T-cell (primary cell): ENCODE data around the gene CNGB1. TPM values are rescaled to one million over a fixed set of nuclear protein-coding genes. Genes with fewer than 3 reads are reported as not detected.
"Not testable (repeated sequence)": the region's sequence is repeated elsewhere in the genome, so short reads cannot be mapped to it uniquely, and the experiment has no call there.

Experiments used
- ATAC-seq, 4 experiments: fragments of 200-7000 bp in 3 of 4; fragments of 150-1000 bp in 1 of 4; cut with Tn5 transposase; replicated peaks in 1 of 4; 1 replicate in 3 of 4; 2 replicates in 1 of 4; pipeline ENCODE4 v1.10.0; 2021; ENCODE audit warnings: moderate library complexity in 3 of 4, mild to moderate bottlenecking in 2 of 4, moderate number of reproducible peaks in 1 of 4
- CTCF ChIA-PET, 2 donors: fragments of 300-600 bp; sonication (Branson Sonifier 250); formaldehyde crosslinking; loops; one replicate each; lab custom pipeline; 2022; ENCODE audit warnings: antibody characterized with exemption in 2 of 2; lab: Charles Lee
- POLR2A ChIA-PET, 2 donors: fragments of 300-600 bp; sonication (Branson Sonifier 250); formaldehyde crosslinking; loops; one replicate each; lab custom pipeline; 2022; ENCODE audit warnings: antibody characterized with exemption in 2 of 2; lab: Charles Lee
- DNase-seq, 35 experiments: peaks; one replicate each; pipeline versions ENCODE4 v3.0.0 to v3.0.0-alpha.2; 2013 to 2023
- H3K27ac ChIP-seq: one replicate; pipeline ENCODE4 v1.5.1; 2013; ENCODE audit warnings: low read length
- H3K27me3 ChIP-seq, 2 experiments: replicated peaks in 1 of 2; 1 replicate in 1 of 2; 2 replicates in 1 of 2; pipeline versions ENCODE4 v1.6.1 to v1.7.0; 2013; ENCODE audit warnings: low read length in 1 of 2, mixed read lengths in 1 of 2; ENCODE audit not compliant: control insufficient read depth in 2 of 2, insufficient read depth in 2 of 2; ENCODE audit errors: extremely low read depth in 1 of 2
- H3K36me3 ChIP-seq, 2 donors: 1 replicate in 1 of 2; 2 replicates in 1 of 2; pipeline versions ENCODE4 v1.6.1 to v1.7.0; 2013; ENCODE audit warnings: low read length in 1 of 2; ENCODE audit not compliant: control insufficient read depth in 2 of 2, insufficient read depth in 1 of 2; ENCODE audit errors: extremely low read depth in 1 of 2
- H3K4me1 ChIP-seq, 2 experiments: 1 replicate in 1 of 2; 2 replicates in 1 of 2; pipeline versions ENCODE4 v1.6.1 to v1.7.0; 2013; ENCODE audit warnings: low read length in 2 of 2, mixed read lengths in 1 of 2; ENCODE audit not compliant: insufficient read depth in 2 of 2, control insufficient read depth in 1 of 2; ENCODE audit errors: extremely low read depth in 1 of 2
- H3K4me3 ChIP-seq, 2 donors: 1 replicate in 1 of 2; 2 replicates in 1 of 2; pipeline versions ENCODE4 v1.5.1 to v1.7.0; 2013; ENCODE audit warnings: mild to moderate bottlenecking in 2 of 2, low read length in 1 of 2, moderate library complexity in 1 of 2; ENCODE audit not compliant: control insufficient read depth in 1 of 2; ENCODE audit errors: extremely low read depth in 1 of 2
- H3K9me3 ChIP-seq: 2 replicates; pipeline ENCODE4 v1.7.0; 2013
- H3K27ac Mint-ChIP-seq, 2 donors: one replicate each; pipeline ENCODE4 v1.8.0; 2020 to 2021; ENCODE audit warnings: mild to moderate bottlenecking in 2 of 2, mixed read lengths in 2 of 2
- H3K27me3 Mint-ChIP-seq, 2 donors: one replicate each; pipeline ENCODE4 v1.8.0; 2021 to 2022; ENCODE audit warnings: mixed read lengths in 2 of 2
- H3K36me3 Mint-ChIP-seq: one replicate; pipeline ENCODE4 v1.8.0; 2021; ENCODE audit warnings: mixed read lengths
- H3K4me1 Mint-ChIP-seq, 3 donors: one replicate each; pipeline ENCODE4 v1.8.0; 2020 to 2022; ENCODE audit warnings: mixed read lengths in 3 of 3, mild to moderate bottlenecking in 1 of 3
- H3K4me3 Mint-ChIP-seq, 3 donors: one replicate each; pipeline ENCODE4 v1.8.0; 2020 to 2022; ENCODE audit warnings: mild to moderate bottlenecking in 3 of 3, mixed read lengths in 3 of 3, moderate library complexity in 3 of 3
- H3K9me3 Mint-ChIP-seq, 3 donors: one replicate each; pipeline ENCODE4 v1.8.0; 2020 to 2022; ENCODE audit warnings: mixed read lengths in 3 of 3
- WGBS: methylation state at CpG from one replicate; pipeline ENCODE4 v1.1.5; 2013; ENCODE audit warnings: missing lambda C conversion rate; ENCODE audit not compliant: insufficient coverage; 5-methylcytosine and 5-hydroxymethylcytosine counted together
- total RNA-seq, 35 experiments: library from RNA in 6 of 35; stranded (reverse) in 6 of 35; fragments of 120-200 nt in 1 of 35; gene quantifications; one replicate each; pipeline versions ENCODE4 v1.2.1 to v1.2.4 and lab custom pipeline; 2013 to 2026

Gene CNGB1
- total RNA-seq, 5 donors from 2014 or later (not counting 1 experiment from before 2014, with no cell fraction given): not detected

DNA sequence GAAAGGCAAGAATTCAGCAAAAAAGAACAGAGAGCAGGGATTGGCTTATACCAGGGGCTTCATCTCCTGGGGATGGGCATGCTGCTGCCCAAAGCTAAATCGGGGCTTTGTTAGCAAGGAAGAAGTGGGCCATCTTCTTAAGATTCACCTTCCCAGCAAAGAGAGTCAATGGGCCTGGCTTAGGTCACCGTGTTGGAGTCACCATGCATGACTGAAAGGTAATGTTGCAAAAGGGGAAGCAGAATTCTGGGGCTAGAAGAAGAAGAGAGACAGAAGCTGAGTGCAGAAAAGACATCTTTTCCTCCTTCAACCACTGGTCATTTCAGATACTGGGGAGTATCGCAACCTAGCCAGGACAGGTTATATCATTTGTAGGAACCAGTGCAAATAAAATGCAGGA, 92.3 kb downstream of the CNGB1 start:
- no peak overlapping the region for H3K4me3 Mint-ChIP-seq
- H3K27ac Mint-ChIP-seq: no peak overlapping the region
- ChIA-PET CTCF (no interaction called here), POLR2A (no interaction called here)
- H3K4me1 Mint-ChIP-seq: no peaks in the 10 kb centered on the region
- Histone ChIP-seq H3K4me3 (no peak overlapping the region), H3K9me3 (no peaks in the 10 kb centered on the region), H3K27ac (no peak overlapping the region), H3K36me3 (no peaks in the 10 kb centered on the region), H3K4me1 (no peaks in the 10 kb centered on the region), H3K27me3 (peaks cover 7 to 25% of the 10 kb centered on the region in 2 experiments)
- no peaks in the 10 kb centered on the region for H3K9me3 Mint-ChIP-seq
- peaks cover 21% of the 10 kb centered on the region in 2 donors for H3K27me3 Mint-ChIP-seq
- DNase-seq (no peak), ATAC-seq (no peak)
- no CpG with 5 or more reads among the region's 3 CpGs for WGBS
- H3K36me3 Mint-ChIP-seq: no peaks in the 10 kb centered on the region

DNA sequence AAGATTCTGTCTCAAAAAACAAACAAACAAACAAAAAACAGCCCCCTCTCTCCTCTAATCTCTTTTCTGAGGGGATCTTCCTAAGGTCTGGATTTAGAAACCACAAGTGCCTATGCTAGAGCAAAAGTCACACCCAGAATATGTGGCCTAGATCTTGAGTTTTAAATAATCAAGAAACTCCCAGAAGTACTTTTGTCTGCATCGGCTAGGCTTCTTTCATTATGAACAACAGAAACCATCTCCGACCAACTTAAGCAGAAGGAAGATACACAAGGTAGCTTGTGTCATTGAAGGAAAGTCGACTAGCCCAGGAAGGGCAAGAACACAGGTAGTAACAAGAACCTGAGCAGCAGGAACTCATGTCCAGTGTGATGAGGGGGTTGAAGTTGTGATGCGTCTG, 94.7 kb downstream of the CNGB1 start:
- WGBS: no CpG with 5 or more reads among the region's 4 CpGs
- Mint-ChIP-seq H3K27me3 (peaks cover 6 to 11% of the 10 kb centered on the region in 2 donors), H3K4me3 (no peak overlapping the region), H3K4me1 (no peaks in the 10 kb centered on the region), H3K9me3 (no peaks in the 10 kb centered on the region), H3K27ac (no peak overlapping the region), H3K36me3 (no peaks in the 10 kb centered on the region)
- H3K4me3 ChIP-seq: no peak overlapping the region
- no peak for ATAC-seq
- ChIA-PET POLR2A (no interaction called here), CTCF (interaction anchor here in 1 of 2 donors (0.7 kb wide), 2 partner anchors 135 to 453 kb away, joined by 3 to 4 read pairs; no protein-coding TSS in a partner anchor)
- peaks cover 0 to 32% of the 10 kb centered on the region in 2 experiments for H3K27me3 ChIP-seq
- no peaks in the 10 kb centered on the region for H3K36me3 ChIP-seq
- no peaks in the 10 kb centered on the region for H3K9me3 ChIP-seq
- no peaks in the 10 kb centered on the region for H3K4me1 ChIP-seq
- no peak for DNase-seq
- no peak overlapping the region for H3K27ac ChIP-seq

- WGBS: 86% methylated on average over 1 of the region's 5 CpGs
- no peaks in the 10 kb centered on the region for H3K9me3 ChIP-seq
- H3K27me3 ChIP-seq: peaks cover 0 to 32% of the 10 kb centered on the region in 2 experiments
- H3K4me1 ChIP-seq: no peaks in the 10 kb centered on the region
- H3K36me3 ChIP-seq: no peaks in the 10 kb centered on the region
- Mint-ChIP-seq H3K27ac (no peak overlapping the region), H3K27me3 (peaks cover 6 to 8% of the 10 kb centered on the region in 2 donors), H3K4me1 (no peaks in the 10 kb centered on the region), H3K4me3 (no peak overlapping the region), H3K9me3 (no peaks in the 10 kb centered on the region), H3K36me3 (no peaks in the 10 kb centered on the region)
- no peak overlapping the region for H3K27ac ChIP-seq
- H3K4me3 ChIP-seq: no peak overlapping the region
- ATAC-seq (no peak), DNase-seq (no peak)
- ChIA-PET POLR2A (no interaction called here), CTCF (no interaction called here)
These were observed 95.6 kb downstream of the CNGB1 start for GRCh38 chr16:57875347-57875746.

- DNase-seq: no peak
- H3K4me1 ChIP-seq: no peaks in the 10 kb centered on the region
- H3K36me3 Mint-ChIP-seq: no peaks in the 10 kb centered on the region
- no peak overlapping the region for H3K4me3 ChIP-seq
- no peaks in the 10 kb centered on the region for H3K4me1 Mint-ChIP-seq
- no peak overlapping the region for H3K4me3 Mint-ChIP-seq
- no peak overlapping the region for H3K27ac Mint-ChIP-seq
- ChIA-PET CTCF (no interaction called here), POLR2A (no interaction called here)
- no CpG with 5 or more reads among the region's 11 CpGs for WGBS
- no peak overlapping the region for H3K27ac ChIP-seq
- no peak for ATAC-seq
- no peaks in the 10 kb centered on the region for H3K9me3 Mint-ChIP-seq
- peaks cover 6 to 8% of the 10 kb centered on the region in 2 donors for H3K27me3 Mint-ChIP-seq
- H3K36me3 ChIP-seq: no peaks in the 10 kb centered on the region
- no peaks in the 10 kb centered on the region for H3K9me3 ChIP-seq
- peaks cover 0 to 32% of the 10 kb centered on the region in 2 experiments for H3K27me3 ChIP-seq
These were observed 97.7 kb downstream of the CNGB1 start for GRCh38 chr16:57873218-57873617.

DNA sequence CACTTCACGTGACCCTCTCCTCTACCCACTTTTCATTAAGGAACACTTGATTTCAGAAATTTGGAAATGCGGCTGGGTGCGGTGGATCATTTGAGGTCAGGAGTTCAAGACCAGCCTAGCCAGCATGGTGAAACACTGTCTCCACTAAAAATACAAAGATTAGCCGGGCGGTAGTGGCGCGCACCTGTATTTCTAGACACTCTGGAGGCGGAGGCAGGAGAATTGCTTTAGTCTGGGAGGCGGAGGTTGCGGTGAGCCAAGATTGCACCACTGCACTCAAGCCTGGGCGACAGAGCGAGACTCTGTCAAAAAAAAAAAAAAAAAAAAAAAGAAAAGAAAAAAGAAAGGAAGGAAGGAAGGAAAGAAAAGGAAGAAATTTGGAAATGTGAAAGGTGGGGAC, 98.2 kb downstream of the CNGB1 start:
- H3K4me1 Mint-ChIP-seq, H3K4me3 Mint-ChIP-seq, H3K27ac Mint-ChIP-seq, H3K9me3 Mint-ChIP-seq, H3K9me3 ChIP-seq, DNase-seq, H3K4me1 ChIP-seq, H3K27ac ChIP-seq, ATAC-seq, H3K27me3 Mint-ChIP-seq, POLR2A ChIA-PET, CTCF ChIA-PET, H3K36me3 Mint-ChIP-seq, H3K4me3 ChIP-seq, H3K36me3 ChIP-seq: not testable (repeated sequence)
- WGBS: 93% methylated on average over 8 of the region's 12 CpGs
- H3K27me3 ChIP-seq: peaks cover 0 to 32% of the 10 kb centered on the region in 2 experiments

- Mint-ChIP-seq H3K4me1 (no peaks in the 10 kb centered on the region), H3K27me3 (peaks cover 4 to 11% of the 10 kb centered on the region in 2 donors), H3K36me3 (no peaks in the 10 kb centered on the region), H3K27ac (no peak overlapping the region), H3K9me3 (no peaks in the 10 kb centered on the region), H3K4me3 (no peak overlapping the region)
- H3K9me3 ChIP-seq: no peaks in the 10 kb centered on the region
- ChIA-PET CTCF (interaction anchor here in 1 of 2 donors (0.6 kb wide), 1 partner anchor 224 kb away, joined by 3 read pairs; no protein-coding TSS in a partner anchor), POLR2A (no interaction called here)
- no peak overlapping the region for H3K4me3 ChIP-seq
- ATAC-seq: no peak
- H3K27ac ChIP-seq: no peak overlapping the region
- WGBS: no CpG with 5 or more reads among the region's 1 CpG
- H3K4me1 ChIP-seq: no peaks in the 10 kb centered on the region
- peaks cover 0 to 28% of the 10 kb centered on the region in 2 experiments for H3K27me3 ChIP-seq
- no peak for DNase-seq
- H3K36me3 ChIP-seq: no peaks in the 10 kb centered on the region
These were observed 99.5 kb downstream of the CNGB1 start for GRCh38 chr16:57871456-57871855.
